HG03135 (cell line): ENCODE measurements around the gene PMPCA.
A peak's percentile ranks its signal among the peaks of the same experiment; 100 is the strongest.

Experiments
- ATAC-seq: cut with Tn5 transposase; IDR thresholded peaks from one replicate; pipeline ENCODE4 v1.9.1; 2021; ENCODE audit warnings: mild to moderate bottlenecking, moderate library complexity; ENCODE audit not compliant: unreplicated experiment

The PMPCA gene

GRCh38 chr9:136410500-136411287 is at the start of gene PMPCA, which contains the start of gene ENTR1:
TSS of gene PMPCA (plus strand) at chr9:136410658. CDS start at chr9:136410669, 11 bp downstream.
TSS of gene ENTR1 (minus strand) at chr9:136410614. CDS start at chr9:136410397, 217 bp downstream.
- peak; percentile 65 for ATAC-seq

GRCh38 chr9:136361047-136361753 is 49.3 kb upstream of the PMPCA start:
- no peak for ATAC-seq

GRCh38 chr9:136361754-136362449 is 48.6 kb upstream of the PMPCA start:
- ATAC-seq = no peak

GRCh38 chr9:136362450-136362784 is 48.0 kb upstream of the PMPCA start:
- no peak for ATAC-seq

GRCh38 chr9:136363106-136363948 is 47.1 kb upstream of the PMPCA start, which contains the start of gene DNLZ:
TSS of gene DNLZ (minus strand) at chr9:136363744. CDS start at chr9:136363714, 30 bp downstream.
- ATAC-seq = peak; percentile 65

DNA sequence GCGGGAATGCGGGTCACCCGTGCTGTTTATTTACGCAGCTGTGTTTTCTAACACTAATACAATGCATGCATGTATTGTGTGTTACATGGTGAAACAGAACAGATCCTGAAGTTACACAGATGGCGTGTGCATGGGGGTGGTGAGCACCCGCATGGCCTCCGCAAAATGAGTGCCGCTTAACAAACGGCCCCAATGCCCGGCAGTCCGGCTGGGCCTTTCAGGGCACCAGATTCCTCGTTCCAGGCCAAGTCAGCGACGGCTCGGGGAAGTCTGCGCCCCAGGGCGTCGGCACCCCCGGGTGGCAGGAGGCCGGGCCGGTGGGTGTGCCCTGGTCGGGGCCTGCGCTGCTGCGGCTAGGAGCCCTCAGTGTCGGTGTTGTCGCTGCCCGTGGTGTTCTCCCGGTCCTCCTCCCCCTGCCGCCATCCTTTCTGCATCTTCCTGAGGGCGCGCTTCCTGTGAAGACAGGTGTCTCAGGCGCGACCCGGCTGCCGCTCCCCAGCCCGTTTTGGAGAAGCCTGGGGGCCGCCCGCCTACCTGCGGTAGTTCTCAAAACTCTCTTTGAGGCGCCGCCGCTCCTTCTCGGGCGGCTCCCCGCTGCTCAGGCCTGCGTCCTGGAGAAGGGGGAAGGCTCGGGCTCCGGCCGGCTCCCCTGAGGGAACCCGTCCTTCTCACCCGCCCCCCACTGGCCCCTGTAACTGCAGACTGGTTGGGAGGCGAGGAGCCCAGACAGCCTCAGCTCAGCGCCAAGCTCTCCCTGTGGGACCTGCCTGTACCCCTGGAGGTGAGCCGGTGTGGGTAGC is 46.3 kb upstream of the PMPCA start:
- no peak for ATAC-seq

DNA sequence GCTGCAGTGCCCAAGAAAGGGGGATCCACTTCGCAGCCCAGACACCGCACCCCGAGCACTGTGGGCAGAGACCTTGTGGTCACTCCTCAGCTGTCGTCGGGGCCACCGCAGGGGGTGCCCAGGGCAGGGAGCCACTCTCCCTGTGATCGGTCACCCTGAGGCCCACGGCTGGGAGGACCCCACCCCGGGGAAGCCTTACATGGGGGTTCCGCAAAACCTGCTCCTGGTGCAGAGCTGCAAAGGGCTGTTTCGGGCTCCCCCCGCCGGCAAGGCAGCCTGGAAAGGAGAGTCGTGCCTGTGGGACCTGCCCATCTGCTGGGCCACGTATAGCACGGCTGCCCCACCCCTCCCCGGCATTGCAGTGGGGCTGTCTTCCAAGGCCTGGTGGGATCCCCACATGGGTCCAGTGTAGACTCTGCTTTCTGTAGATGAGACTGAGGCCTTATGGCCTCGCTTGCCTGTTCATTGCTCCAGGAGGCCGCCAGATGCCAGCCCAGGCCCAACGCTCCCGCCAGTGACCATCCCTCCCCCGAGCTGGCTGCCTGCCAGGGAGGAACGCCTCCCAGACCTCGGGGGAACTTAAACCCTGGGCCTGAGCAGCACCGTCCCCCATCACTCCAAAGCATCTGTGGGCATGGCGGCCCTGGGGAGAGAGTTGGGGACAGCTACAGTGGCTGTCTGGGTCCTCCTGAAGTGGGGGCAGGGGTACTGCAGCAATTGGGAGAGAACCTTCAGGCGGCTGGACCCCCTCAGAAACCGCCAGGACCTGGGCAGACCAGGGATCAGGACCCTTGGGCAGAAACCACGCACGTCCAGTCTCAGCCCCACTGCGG is 45.3 kb upstream of the PMPCA start:
- no peak for ATAC-seq

GRCh38 chr9:136365775-136366222 is 44.7 kb upstream of the PMPCA start:
- no peak for ATAC-seq

DNA sequence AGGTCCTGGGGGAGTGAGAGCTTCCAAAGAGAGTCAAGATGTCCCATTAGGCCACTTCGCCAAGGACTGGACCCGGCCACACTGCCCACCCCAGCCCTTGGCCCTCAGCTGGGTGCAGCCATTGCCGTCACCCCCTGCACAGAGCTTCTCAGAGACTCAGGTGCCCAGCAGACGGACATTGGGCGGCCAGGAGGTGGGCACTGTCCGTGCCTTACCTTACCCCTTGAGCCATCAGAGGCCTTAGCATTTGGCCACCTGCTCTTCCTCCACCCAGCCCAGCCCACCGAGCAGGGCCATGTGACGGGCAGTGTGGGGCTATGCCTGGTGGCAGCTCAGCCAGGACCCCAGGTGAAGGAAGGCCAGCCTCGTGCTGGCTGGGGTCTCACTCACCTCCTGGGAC is 43.6 kb upstream of the PMPCA start:
- ATAC-seq = no peak

GRCh38 chr9:136367296-136368145 is 42.9 kb upstream of the PMPCA start:
- no peak for ATAC-seq

GRCh38 chr9:136368190-136368589 is 42.3 kb upstream of the PMPCA start:
- ATAC-seq = no peak

GRCh38 chr9:136370037-136370436 is 40.4 kb upstream of the PMPCA start:
- no peak for ATAC-seq

DNA sequence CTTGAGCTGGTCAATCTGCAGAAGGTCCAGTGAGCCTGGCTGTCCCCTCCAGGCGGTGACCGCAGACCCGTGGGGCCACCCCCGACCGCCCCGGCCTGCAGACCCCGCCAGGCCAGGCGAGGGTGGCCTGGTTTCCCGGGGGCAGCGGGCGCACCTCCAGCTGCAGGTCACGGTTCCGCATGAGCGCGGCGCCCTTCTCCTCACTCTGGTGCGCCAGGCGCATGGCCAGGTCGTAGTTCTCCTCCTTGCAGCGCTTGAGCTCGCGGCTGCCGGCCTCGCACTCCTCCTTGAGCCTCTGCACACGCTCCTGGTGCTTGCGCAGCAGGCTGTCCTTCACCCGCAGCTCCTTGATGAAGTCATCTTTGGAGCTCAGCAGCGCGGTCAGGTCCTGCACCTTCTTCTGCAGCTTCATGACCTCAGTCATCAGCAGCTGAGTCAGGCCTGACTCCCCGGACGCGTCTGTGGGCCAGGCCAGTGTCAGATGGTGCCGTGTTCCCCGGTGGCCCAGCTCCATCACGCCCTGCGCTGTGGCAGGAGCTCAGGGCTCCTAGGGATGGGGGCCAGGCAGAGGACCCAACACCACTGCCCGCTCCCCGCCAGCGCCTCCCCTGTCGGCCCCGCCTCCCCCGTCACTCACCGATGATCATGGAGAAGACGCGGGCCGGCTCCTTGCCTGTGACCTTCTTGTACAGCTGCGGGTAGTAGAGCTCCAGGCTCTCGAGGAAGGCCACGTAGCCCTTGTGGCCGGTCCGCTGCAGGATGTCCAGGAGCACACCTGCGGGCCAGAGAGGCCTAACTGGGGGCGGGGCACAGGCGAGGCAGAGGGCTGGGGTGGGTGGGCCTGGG is 39.5 kb upstream of the PMPCA start:
- ATAC-seq = no peak

DNA sequence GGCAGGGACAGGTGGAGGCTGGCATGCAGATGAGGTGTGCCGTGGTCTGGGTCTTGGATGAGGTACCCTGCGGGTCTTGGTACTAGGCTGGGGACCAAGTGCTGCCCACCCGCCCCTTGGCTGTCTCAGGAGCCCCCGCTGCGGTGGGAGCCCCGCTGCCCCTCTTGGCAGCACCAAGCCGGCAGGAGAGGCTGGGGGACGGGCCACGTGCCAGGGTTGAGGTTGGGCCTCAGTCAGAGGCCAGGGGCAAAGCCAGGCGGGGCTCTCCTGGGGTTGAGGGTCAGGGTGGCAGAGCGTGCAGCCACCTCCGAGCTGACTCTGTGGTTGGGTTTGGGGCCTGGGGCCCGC is 39.0 kb upstream of the PMPCA start:
- no peak for ATAC-seq

DNA sequence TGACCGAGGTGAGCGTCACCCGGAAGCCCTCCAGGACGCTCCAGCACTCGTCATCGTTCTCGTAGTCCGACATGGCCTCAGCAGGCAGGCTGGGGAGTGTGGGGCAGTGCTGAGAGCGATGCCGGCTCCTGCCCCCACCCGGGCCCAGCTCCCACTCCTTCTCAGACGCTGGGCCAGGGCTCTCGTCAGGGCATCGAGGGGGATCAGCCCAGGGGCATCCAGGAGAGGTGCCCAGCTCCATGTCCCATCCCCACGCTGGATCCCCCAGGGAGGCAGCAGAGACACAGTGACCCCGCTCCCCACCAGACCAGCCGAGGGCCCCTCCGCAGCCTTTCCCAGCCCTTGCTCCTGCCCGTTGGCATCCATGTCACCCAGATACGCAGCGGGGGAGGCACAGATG is 38.5 kb upstream of the PMPCA start:
- no peak for ATAC-seq

DNA sequence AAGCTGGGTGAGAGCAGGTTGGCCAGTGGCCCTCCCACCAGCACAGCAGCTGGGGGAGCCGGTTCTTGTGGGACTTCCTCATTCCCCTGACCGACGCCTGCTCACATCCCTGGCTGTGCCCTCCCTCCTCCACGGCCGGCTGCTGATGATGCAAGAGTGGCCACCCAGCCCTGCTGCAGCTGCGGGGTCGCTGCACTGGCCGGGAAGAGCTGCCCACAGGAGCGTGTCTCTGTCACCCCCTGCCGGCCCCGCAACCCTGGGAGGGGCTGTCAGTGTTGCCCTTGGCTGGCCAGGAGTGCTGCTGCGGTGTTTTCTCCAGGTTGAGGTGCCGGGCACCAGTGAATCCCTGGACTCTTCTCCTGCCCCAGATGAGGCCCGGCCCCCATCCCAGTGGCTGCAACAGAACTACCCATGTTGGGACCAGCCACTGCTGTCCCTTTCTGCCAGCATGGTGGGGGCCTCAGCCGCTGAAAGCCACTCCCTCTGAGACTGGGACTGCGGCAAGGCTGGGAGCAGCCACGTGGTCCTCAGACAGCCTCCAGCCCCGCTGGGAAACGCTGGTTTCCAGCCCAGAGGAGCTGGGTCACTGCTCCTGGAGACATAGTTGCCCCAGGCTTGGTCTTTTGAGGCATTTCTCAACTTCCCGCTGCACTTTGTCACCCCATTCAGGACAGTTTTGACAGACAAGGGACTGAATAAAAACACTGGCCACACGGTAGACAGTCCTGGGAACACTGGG is 37.7 kb upstream of the PMPCA start:
- no peak for ATAC-seq
